ENCODE data around the gene MYO5B. TPM values are rescaled to one million over a fixed set of nuclear protein-coding genes. Genes with fewer than 3 reads are reported as not detected.
A peak's percentile ranks its signal among the peaks of the same experiment; 100 is the strongest.

MYO5B gene
- total RNA-seq, 1 donor = under 0.01 TPM

- H3K4me3 ChIP-seq (ENCODE audit: low read depth, low read length) = no peak overlapping the region
- TF ChIP-seq CTCF (IDR thresholded peaks at IDR 0.05; ENCODE audit: insufficient read depth, low read depth, low read length) = peak; percentile 18
- no peak for DNase-seq (ENCODE audit: low read depth)
Measured at GRCh38 chr18:49857708-49858107, 337.2 kb downstream of the MYO5B start.

GRCh38 chr18:49856496-49856895 lies 338.5 kb downstream of the MYO5B start:
- no peak for TF ChIP-seq CTCF (IDR thresholded peaks at IDR 0.05; ENCODE audit: insufficient read depth, low read depth, low read length)
- no peak for DNase-seq (ENCODE audit: low read depth)
- H3K4me3 ChIP-seq (ENCODE audit: low read depth, low read length) = no peak overlapping the region

- DNase-seq (ENCODE audit: low read depth) = no peak
- no peak for TF ChIP-seq CTCF (IDR thresholded peaks at IDR 0.05; ENCODE audit: insufficient read depth, low read depth, low read length)
- no peak overlapping the region for H3K4me3 ChIP-seq (ENCODE audit: low read depth, low read length)
Measured at GRCh38 chr18:49855711-49856415, 339.1 kb downstream of the MYO5B start.

GRCh38 chr18:49854681-49855080 lies 340.3 kb downstream of the MYO5B start:
- DNase-seq (ENCODE audit: low read depth) = no peak
- H3K4me3 ChIP-seq (ENCODE audit: low read depth, low read length) = no peak overlapping the region
- TF ChIP-seq CTCF (IDR thresholded peaks at IDR 0.05; ENCODE audit: insufficient read depth, low read depth, low read length) = no peak

- H3K4me3 ChIP-seq (ENCODE audit: low read depth, low read length) = no peak overlapping the region
- DNase-seq (ENCODE audit: low read depth) = no peak
- TF ChIP-seq CTCF (IDR thresholded peaks at IDR 0.05; ENCODE audit: insufficient read depth, low read depth, low read length) = no peak
Measured at GRCh38 chr18:49853436-49853835, 341.5 kb downstream of the MYO5B start.

GRCh38 chr18:49853011-49853410 lies 341.9 kb downstream of the MYO5B start:
- DNase-seq (ENCODE audit: low read depth) = no peak
- no peak overlapping the region for H3K4me3 ChIP-seq (ENCODE audit: low read depth, low read length)
- TF ChIP-seq CTCF (IDR thresholded peaks at IDR 0.05; ENCODE audit: insufficient read depth, low read depth, low read length) = no peak

- DNase-seq (ENCODE audit: low read depth) = no peak
- no peak for TF ChIP-seq CTCF (IDR thresholded peaks at IDR 0.05; ENCODE audit: insufficient read depth, low read depth, low read length)
- no peak overlapping the region for H3K4me3 ChIP-seq (ENCODE audit: low read depth, low read length)
Measured at GRCh38 chr18:49851624-49852023, 343.3 kb downstream of the MYO5B start.
